ENCODE measurements around the gene EOMES.

DNA sequence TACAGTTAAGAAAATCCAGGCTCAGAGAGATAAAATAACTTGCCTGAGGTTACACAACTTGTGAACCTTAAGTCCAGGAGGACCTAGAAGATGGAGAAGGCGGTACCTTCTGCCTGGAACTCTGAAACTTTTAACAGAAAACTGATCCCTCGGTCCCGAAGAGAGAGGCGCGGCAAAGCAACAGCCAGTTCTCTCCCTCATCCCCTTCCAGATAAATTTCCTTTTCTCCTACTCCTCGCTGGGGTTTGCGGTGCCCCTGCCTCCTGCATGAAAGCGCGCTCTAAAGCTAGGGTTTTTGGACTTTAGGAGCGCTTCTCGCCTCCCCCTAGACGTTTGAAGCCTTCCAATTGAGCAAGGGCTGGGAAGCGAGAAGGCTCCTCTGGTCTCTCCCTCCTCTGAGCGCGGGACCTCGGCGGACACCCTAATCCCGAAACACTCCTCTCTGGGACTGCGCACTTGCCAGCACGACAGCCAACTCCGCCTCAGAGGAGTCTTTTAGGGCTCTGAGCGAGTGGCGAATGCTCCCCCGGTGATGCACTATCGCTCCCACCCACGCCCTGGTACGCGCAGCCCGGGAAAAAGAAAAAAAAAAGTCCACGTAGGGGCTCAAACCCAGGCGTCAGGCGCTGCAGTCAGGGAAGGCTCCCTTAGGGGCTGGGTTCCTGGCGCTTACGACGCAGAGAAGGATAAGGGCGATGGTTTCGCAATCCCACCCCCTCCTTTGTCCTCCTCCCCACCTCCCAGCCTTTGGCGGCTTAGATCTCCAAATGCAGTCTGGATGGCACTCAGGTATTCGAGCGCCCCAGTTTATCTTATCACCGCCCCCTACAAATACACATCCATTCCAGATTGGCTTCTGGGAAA lies 7.9 kb upstream of the EOMES start:
- TF ChIP-seq CTCF (IDR thresholded peaks at IDR 0.05; ENCODE audit: poor library complexity) = no peak
- TF ChIP-seq EZH2 (IDR thresholded peaks at IDR 0.05; ENCODE audit: borderline replicate concordance) = peak; percentile 75
- TF ChIP-seq EZH2phosphoT487 (IDR thresholded peaks at IDR 0.05; ENCODE audit: low read depth, severe bottlenecking, unreplicated experiment) = peak; percentile 64

All from hepatocyte (in vitro differentiated cells).